GM12878 (cell line): ENCODE data around the gene CRYL1.

ENCODE experiments used
- BCL11A ChIP-seq: IDR thresholded peaks from 2 replicates; pipeline ENCODE4 v1.6.1; 2011; ENCODE audit warnings: low read depth, low read length
- CHD2 ChIP-seq: IDR thresholded peaks from 2 replicates; pipeline ENCODE4 v1.6.1; 2011; ENCODE audit warnings: low read depth, low read length, improper control_type of control experiment, borderline replicate concordance
- TCF7 ChIP-seq: IDR thresholded peaks from 2 replicates; pipeline ENCODE4 v1.6.1; 2014; ENCODE audit warnings: antibody characterized with exemption, borderline replicate concordance
- ZBTB33 ChIP-seq: fragments of 450-650 bp; IDR thresholded peaks from 2 replicates; pipeline ENCODE4 v1.6.1; 2017; ENCODE audit warnings: mild to moderate bottlenecking
- ZZZ3 ChIP-seq: IDR thresholded peaks from 2 replicates; pipeline ENCODE4 v1.6.1; 2011; ENCODE audit warnings: low read depth; ENCODE audit not compliant: control insufficient read depth, insufficient read length
- TF ChIP-seq, protein P1 (sequence below): fragments of 450-650 bp; IDR thresholded peaks from 2 replicates; pipeline ENCODE4 v1.6.1; 2017; ENCODE audit warnings: antibody characterized with exemption, mild to moderate bottlenecking, moderate library complexity
- TF ChIP-seq, protein P2 (sequence below): IDR thresholded peaks from 2 replicates; pipeline ENCODE4 v1.6.1; 2011; ENCODE audit warnings: low read depth, mild to moderate bottlenecking, low read length, moderate library complexity, borderline replicate concordance; ENCODE audit errors: extremely low read depth

DNA sequence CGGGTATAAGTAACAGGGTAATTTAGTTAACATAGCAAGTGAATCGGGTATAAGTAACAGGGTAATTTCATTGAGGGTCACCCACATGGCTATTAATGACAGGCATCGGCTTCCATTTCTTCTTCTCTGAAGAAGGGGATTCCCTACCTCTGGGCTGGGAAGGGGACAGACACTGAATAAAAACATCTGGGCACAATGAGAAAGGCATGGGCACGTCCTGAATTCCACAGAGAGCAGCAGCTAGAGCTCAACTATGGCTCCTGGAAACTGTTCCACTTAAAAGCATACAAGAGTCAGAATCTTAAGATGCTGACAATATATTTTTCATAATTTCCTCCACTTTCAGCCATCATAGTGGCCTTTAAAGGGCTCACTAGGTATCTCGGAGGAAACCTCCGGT lies 51.8 kb downstream of the CRYL1 start:
- TF ChIP-seq CHD2 = no peak
- TF ChIP-seq, protein P1, sequence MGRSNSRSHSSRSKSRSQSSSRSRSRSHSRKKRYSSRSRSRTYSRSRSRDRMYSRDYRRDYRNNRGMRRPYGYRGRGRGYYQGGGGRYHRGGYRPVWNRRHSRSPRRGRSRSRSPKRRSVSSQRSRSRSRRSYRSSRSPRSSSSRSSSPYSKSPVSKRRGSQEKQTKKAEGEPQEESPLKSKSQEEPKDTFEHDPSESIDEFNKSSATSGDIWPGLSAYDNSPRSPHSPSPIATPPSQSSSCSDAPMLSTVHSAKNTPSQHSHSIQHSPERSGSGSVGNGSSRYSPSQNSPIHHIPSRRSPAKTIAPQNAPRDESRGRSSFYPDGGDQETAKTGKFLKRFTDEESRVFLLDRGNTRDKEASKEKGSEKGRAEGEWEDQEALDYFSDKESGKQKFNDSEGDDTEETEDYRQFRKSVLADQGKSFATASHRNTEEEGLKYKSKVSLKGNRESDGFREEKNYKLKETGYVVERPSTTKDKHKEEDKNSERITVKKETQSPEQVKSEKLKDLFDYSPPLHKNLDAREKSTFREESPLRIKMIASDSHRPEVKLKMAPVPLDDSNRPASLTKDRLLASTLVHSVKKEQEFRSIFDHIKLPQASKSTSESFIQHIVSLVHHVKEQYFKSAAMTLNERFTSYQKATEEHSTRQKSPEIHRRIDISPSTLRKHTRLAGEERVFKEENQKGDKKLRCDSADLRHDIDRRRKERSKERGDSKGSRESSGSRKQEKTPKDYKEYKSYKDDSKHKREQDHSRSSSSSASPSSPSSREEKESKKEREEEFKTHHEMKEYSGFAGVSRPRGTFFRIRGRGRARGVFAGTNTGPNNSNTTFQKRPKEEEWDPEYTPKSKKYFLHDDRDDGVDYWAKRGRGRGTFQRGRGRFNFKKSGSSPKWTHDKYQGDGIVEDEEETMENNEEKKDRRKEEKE = no peak
- TF ChIP-seq, protein P2, sequence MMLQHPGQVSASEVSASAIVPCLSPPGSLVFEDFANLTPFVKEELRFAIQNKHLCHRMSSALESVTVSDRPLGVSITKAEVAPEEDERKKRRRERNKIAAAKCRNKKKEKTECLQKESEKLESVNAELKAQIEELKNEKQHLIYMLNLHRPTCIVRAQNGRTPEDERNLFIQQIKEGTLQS = no peak
- TF ChIP-seq ZZZ3 = no peak
- no peak for TF ChIP-seq BCL11A
- TF ChIP-seq ZBTB33 = no peak
- no peak for TF ChIP-seq TCF7
